ENCODE data around the gene SH3BP1. TPM values are rescaled to one million over a fixed set of nuclear protein-coding genes. Genes with fewer than 3 reads are reported as not detected.
"Not testable (repeated sequence)": the region's sequence is repeated elsewhere in the genome, so short reads cannot be mapped to it uniquely, and the experiment has no call there.

The SH3BP1 gene
- total RNA-seq, 4 donors from 2014 or later = 7.4 to 26.2 (median 14.2) TPM

DNA sequence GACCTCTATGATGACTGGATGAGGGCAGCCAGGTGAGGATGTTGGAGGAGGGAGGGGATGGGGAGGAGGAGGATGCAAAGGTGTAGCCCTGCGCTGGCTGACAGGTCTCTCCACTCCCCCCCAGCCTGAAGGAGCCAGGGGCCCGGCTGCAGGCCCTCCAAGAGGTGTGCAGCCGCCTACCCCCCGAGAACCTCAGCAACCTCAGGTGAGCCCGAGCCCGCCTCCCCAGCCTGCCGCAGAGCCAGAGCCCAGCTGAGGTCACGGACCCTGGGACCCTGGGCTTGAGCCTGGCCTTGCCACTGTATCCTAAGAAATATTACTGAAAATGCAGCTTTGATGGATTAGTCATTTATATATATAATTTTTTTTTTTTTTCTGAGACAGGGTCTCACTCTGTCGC lies 7.8 kb downstream of the SH3BP1 start:
- no peak for DNase-seq
- no peaks in the 10 kb centered on the region for H3K9me3 ChIP-seq
- no peaks in the 10 kb centered on the region for H3K27me3 ChIP-seq
- peaks cover 0 to 4% of the 10 kb centered on the region in 2 donors for H3K4me1 ChIP-seq
- intact Hi-C loops (cut with DNase I; ENCODE audit: low total_unique reads) = loop anchor here (10.0 kb wide), 1 partner anchor 147 kb away; no protein-coding TSS in a partner anchor
- H3K4me3 ChIP-seq = no peak overlapping the region
- TF ChIP-seq POLR2A (IDR thresholded peaks at IDR 0.05) = no peak
- TF ChIP-seq, protein P1, sequence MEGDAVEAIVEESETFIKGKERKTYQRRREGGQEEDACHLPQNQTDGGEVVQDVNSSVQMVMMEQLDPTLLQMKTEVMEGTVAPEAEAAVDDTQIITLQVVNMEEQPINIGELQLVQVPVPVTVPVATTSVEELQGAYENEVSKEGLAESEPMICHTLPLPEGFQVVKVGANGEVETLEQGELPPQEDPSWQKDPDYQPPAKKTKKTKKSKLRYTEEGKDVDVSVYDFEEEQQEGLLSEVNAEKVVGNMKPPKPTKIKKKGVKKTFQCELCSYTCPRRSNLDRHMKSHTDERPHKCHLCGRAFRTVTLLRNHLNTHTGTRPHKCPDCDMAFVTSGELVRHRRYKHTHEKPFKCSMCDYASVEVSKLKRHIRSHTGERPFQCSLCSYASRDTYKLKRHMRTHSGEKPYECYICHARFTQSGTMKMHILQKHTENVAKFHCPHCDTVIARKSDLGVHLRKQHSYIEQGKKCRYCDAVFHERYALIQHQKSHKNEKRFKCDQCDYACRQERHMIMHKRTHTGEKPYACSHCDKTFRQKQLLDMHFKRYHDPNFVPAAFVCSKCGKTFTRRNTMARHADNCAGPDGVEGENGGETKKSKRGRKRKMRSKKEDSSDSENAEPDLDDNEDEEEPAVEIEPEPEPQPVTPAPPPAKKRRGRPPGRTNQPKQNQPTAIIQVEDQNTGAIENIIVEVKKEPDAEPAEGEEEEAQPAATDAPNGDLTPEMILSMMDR (IDR thresholded peaks at IDR 0.05) = no peak
- no peak overlapping the region for H3K27ac ChIP-seq
- no peaks in the 10 kb centered on the region for H3K36me3 ChIP-seq

DNA sequence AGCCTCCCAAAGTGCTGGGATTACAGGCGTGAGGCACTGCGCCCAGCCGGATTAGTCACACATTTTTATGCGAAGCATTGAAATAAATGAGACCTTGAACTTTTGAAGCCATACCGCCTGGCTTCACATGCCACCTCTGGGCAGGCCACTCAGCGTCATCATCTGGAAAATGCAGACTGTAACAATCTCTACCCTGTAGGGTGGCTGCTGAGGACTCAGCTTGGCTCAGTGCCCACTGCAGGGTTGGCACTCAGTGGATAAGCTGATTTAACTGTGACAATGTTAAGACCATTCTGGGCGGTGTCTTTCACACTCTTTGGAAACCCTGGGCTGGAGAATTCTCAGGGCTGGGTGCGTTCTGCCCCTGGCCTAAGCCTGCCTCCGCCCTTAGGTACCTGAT lies 8.5 kb downstream of the SH3BP1 start:
- no peaks in the 10 kb centered on the region for H3K36me3 ChIP-seq
- TF ChIP-seq POLR2A (IDR thresholded peaks at IDR 0.05) = no peak
- TF ChIP-seq, protein P1 (IDR thresholded peaks at IDR 0.05) = no peak
- H3K9me3 ChIP-seq = no peaks in the 10 kb centered on the region
- H3K27me3 ChIP-seq = no peaks in the 10 kb centered on the region
- no peak overlapping the region for H3K27ac ChIP-seq
- no peak overlapping the region for H3K4me3 ChIP-seq
- peaks cover 0 to 3% of the 10 kb centered on the region in 2 donors for H3K4me1 ChIP-seq
- intact Hi-C loops (cut with DNase I; ENCODE audit: low total_unique reads) = loop anchor here (10.0 kb wide), 1 partner anchor 147 kb away; no protein-coding TSS in a partner anchor
- DNase-seq = no peak

DNA sequence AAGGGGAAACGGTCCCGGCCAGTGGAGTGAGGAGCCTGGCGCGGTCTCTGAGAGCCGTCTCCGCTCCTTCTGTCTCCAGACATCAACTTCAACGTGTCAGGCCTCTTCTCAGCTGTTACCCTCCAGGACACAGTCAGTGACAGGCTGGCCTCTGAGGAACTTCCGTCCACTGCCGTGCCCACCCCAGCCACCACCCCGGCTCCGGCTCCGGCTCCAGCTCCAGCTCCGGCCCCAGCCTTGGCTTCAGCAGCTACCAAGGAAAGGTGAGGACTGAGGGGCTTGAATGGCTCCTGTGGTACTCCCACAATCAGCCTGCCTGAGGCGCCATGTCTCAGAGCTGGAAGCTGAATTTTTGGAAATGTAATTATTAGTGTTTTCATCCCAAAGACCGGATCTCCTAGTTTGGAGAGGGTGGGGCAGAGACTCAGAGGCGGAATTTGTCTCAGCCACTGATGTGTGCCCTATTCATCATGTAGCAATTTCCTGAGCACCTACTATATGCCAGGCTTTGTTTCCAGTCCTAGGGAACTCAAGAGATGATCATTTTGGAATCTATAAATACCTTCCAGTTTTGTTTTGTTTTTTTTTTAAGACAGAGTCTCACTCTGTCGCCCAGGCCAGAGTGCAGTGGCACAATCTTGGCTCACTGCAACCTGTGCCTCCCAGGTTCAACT lies 11.1 kb downstream of the SH3BP1 start:
- Histone ChIP-seq H3K4me3 (no peak overlapping the region), H3K4me1 (no peaks in the 10 kb centered on the region), H3K27me3 (no peaks in the 10 kb centered on the region), H3K36me3 (no peaks in the 10 kb centered on the region), H3K9me3 (no peaks in the 10 kb centered on the region), H3K27ac (no peak overlapping the region)
- TF ChIP-seq, protein P1 (IDR thresholded peaks at IDR 0.05) = no peak
- no peak for TF ChIP-seq POLR2A (IDR thresholded peaks at IDR 0.05)
- no peak for DNase-seq
- intact Hi-C loops (cut with DNase I; ENCODE audit: low total_unique reads) = no loop called here

DNA sequence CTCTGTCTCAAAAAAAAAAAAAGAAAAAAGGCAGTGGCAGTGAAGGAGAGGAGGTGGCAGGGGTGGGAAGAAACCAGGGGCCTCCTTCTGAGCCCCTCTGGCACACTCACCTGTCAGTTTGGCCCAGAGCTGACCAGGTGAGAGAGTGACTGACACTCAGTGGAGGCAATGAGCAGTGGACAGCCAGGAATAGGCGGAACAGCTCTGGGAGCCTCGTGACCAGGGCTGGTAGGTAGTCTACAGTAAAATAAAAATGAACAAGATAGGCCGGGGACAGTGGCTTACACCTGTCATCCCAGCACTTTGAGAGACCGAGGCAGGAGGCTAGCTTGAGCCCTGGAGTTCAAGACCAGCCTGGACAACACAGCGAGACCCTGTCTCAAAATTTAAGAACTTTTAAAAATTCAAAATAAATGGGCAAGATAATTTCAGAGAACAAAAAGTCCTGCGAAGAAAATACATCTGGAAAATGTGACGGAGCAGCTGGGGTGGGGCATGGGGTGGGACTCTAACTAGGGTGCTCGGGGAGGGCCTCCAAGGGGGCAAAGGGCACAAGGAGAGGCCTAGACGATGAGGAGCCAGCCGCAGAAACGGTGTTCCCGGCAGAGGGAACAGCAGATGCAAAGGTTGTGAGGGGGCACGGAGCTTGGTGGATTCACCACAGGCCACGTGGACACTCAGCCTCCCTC lies 15.2 kb downstream of the SH3BP1 start:
- H3K27ac ChIP-seq = no peak overlapping the region
- H3K27me3 ChIP-seq = no peaks in the 10 kb centered on the region
- DNase-seq = no peak
- no peaks in the 10 kb centered on the region for H3K9me3 ChIP-seq
- TF ChIP-seq, protein P1 (IDR thresholded peaks at IDR 0.05) = no peak
- no peak for TF ChIP-seq POLR2A (IDR thresholded peaks at IDR 0.05)
- H3K4me1 ChIP-seq = peaks cover 0 to 6% of the 10 kb centered on the region in 2 donors
- H3K36me3 ChIP-seq = no peaks in the 10 kb centered on the region
- intact Hi-C loops (cut with DNase I; ENCODE audit: low total_unique reads) = no loop called here
- no peak overlapping the region for H3K4me3 ChIP-seq

DNA sequence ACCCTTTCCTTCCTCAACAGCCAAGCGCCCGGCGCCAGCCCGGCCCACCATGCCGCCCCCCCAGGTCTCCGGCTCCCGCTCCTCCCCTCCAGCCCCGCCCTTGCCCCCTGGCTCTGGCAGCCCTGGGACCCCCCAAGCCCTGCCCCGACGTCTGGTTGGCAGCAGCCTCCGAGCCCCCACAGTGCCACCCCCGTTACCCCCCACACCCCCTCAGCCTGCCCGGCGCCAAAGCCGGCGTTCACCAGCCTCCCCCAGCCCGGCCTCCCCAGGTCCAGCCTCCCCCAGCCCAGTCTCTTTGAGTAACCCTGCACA lies 15.7 kb downstream of the SH3BP1 start:
- intact Hi-C loops (cut with DNase I; ENCODE audit: low total_unique reads) = no loop called here
- Histone ChIP-seq H3K9me3 (no peaks in the 10 kb centered on the region), H3K4me1 (peaks cover 0 to 8% of the 10 kb centered on the region in 2 donors), H3K27me3 (no peaks in the 10 kb centered on the region), H3K36me3 (no peaks in the 10 kb centered on the region), H3K27ac (no peak overlapping the region), H3K4me3 (no peak overlapping the region)
- no peak for DNase-seq
- TF ChIP-seq, protein P1 (IDR thresholded peaks at IDR 0.05) = no peak
- no peak for TF ChIP-seq POLR2A (IDR thresholded peaks at IDR 0.05)

DNA sequence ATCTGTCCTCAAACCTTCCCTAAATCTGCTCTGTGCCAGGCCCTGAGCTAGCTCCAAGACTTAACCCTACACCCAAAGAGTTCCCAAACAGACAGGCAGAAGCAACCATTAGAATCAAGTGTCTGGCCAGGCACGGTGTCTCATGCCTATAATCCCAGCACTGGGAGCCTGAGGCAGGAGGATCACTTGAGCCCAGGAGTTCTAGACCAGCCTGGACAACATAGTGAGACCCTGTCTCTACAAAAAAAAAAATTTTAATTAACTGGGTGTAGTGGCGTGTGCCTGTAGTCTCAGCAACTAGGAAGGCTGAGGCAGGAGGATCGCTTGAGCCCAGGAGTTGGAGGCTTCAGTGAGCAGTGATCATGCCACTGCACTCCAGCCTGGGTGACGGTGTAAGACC lies 17.1 kb downstream of the SH3BP1 start:
- intact Hi-C loops (cut with DNase I; ENCODE audit: low total_unique reads); DNase-seq; H3K27ac ChIP-seq: not testable (repeated sequence)

More for the DNA sequence above, 17.1 kb downstream of the SH3BP1 start:
- not testable (repeated sequence) for H3K27me3 ChIP-seq, H3K9me3 ChIP-seq, H3K4me3 ChIP-seq, H3K36me3 ChIP-seq
- H3K4me1 ChIP-seq = peaks cover 0 to 11% of the 10 kb centered on the region in 2 donors

All from uterus (tissue), 4 donors.